K562 (cell line): ENCODE measurements around the gene SMIM45.

Experiments used
- CTCF ChIP-seq, 3 experiments: IDR thresholded peaks in 2 of 3; conservative IDR thresholded peaks in 1 of 3; 2 replicates each; pipeline ENCODE4 v1.5.1; 2011 to 2012; ENCODE audit warnings: low read length in 3 of 3, mild to moderate bottlenecking in 3 of 3, control low read depth in 2 of 3, improper control_type of control experiment in 1 of 3, inconsistent platforms in 1 of 3, low read depth in 1 of 3, mixed read lengths in 1 of 3, moderate library complexity in 1 of 3; ENCODE audit not compliant: insufficient read depth in 2 of 3
- GATAD2B ChIP-seq: fragments of 450-650 bp; IDR thresholded peaks from 2 replicates; pipeline ENCODE4 v1.6.1; 2017; ENCODE audit warnings: mild to moderate bottlenecking, borderline replicate concordance
- REST ChIP-seq, 2 experiments: fragments of 450-650 bp; formaldehyde crosslinking in 1 of 2; IDR thresholded peaks; 2 replicates each; pipeline versions ENCODE4 v1.4.0 to v1.6.1; 2014 to 2020; ENCODE audit warnings: mild to moderate bottlenecking in 2 of 2, borderline replicate concordance in 1 of 2, low read depth in 1 of 2
- TRIM24 ChIP-seq, 2 experiments: fragments of 450-650 bp; IDR thresholded peaks; 2 replicates each; pipeline ENCODE4 v1.6.1; 2016
- ZSCAN29 ChIP-seq: fragments of 450-650 bp; IDR thresholded peaks from 2 replicates; pipeline ENCODE4 v1.6.1; 2017
- TF ChIP-seq, protein P1 (sequence below): sonication (generic); formaldehyde crosslinking; IDR thresholded peaks from 2 replicates; pipeline ENCODE4 v1.9.0; 2022; ENCODE audit warnings: mild to moderate bottlenecking, missing genetic modification reagents
- TF ChIP-seq, protein P2 (sequence below): fragments of 450-650 bp; formaldehyde crosslinking; IDR thresholded peaks from 2 replicates; pipeline ENCODE4 v1.4.0; 2022; ENCODE audit warnings: mild to moderate bottlenecking, moderate library complexity

DNA sequence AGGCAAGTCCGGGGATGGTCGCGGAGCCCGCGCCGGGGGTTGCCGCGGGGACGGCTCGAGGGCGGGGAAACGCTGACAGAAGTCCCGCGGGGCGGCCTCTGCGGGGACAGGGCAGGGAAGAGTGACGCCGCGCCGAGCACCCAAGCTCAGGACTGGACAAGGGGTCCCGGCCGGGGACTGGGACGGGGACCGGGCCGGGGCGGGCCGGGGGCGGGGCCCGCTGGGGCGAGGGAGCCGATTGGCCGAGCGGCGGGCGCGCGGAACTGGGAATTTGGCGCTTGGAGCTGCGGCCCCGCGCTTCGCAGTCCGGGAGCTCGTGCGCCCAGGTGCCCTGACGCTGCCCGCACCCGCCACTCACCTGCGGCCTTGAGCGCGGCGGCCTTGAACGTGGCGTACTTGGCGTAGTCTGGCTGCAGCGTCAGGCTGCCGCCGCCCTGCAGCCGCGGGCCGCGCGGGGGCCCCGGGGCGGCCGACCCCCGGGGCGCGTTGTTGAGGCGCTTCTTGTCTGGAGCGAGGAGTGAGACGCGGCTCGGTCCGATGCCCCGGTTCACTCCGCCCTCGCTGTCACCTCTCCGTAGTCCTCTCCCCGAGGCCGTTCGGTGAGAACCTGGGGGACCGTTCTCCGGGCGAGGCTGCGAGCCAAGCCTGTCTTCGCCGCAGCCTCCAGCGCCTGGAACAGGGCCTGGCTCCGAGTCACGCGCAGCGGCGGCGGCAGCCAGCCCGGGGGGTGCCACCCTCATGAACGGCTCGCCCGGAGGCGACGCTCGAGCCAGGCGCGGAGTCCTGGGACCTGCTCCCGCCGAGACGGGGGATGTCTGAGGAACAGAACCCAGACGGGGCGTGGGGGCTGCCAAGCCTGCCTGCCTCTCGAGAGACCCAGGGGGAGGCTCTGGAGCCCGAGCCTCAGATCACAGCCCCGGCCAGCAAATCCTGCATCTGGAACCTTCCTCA is 41.6 kb upstream of the SMIM45 start:
- TF ChIP-seq ZSCAN29 (no peak), TRIM24 (IDR thresholded peaks at IDR 0.05) (no peak), CTCF (IDR thresholded peaks at IDR 0.05 in 2 of 3, conservative IDR thresholded peaks at IDR 0.05 in 1 of 3; ENCODE audit: insufficient read depth in 2 of 3, low read depth in 1 of 3, low read length in 3 of 3) (no peak), GATAD2B (no peak), REST (IDR thresholded peaks at IDR 0.05; ENCODE audit: borderline replicate concordance) (no peak), REST (CRISPR knock-in tag; IDR thresholded peaks at IDR 0.05; ENCODE audit: low read depth) (no peak)
- TF ChIP-seq, protein P1, sequence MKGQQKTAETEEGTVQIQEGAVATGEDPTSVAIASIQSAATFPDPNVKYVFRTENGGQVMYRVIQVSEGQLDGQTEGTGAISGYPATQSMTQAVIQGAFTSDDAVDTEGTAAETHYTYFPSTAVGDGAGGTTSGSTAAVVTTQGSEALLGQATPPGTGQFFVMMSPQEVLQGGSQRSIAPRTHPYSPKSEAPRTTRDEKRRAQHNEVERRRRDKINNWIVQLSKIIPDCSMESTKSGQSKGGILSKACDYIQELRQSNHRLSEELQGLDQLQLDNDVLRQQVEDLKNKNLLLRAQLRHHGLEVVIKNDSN (CRISPR knock-in tag) = no peak
- TF ChIP-seq, protein P2, sequence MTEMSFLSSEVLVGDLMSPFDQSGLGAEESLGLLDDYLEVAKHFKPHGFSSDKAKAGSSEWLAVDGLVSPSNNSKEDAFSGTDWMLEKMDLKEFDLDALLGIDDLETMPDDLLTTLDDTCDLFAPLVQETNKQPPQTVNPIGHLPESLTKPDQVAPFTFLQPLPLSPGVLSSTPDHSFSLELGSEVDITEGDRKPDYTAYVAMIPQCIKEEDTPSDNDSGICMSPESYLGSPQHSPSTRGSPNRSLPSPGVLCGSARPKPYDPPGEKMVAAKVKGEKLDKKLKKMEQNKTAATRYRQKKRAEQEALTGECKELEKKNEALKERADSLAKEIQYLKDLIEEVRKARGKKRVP (CRISPR knock-in tag) = no peak
